Stomach (tissue), 9 donors: ENCODE measurements around the gene CCDC59. TPM values are rescaled to one million over a fixed set of nuclear protein-coding genes. Genes with fewer than 3 reads are reported as not detected.

Experiments
- DNase-seq, 2 donors: peaks; one replicate each; pipeline versions ENCODE4 v3.0.0 to v3.0.0-alpha.2; 2013 to 2019
- H3K27ac ChIP-seq, 5 donors: fragments of 200-600 bp in 4 of 5; sonication (generic) in 4 of 5; one replicate each; pipeline ENCODE4 v1.5.1; 2013 to 2019; ENCODE audit warnings: mild to moderate bottlenecking in 1 of 5, moderate library complexity in 1 of 5
- H3K27me3 ChIP-seq, 3 donors: fragments of 200-600 bp; sonication (generic); one replicate each; pipeline ENCODE4 v1.5.1; 2017 to 2019; ENCODE audit warnings: mixed run types in 1 of 3
- H3K36me3 ChIP-seq, 4 donors: fragments of 200-600 bp; sonication (generic); 1 replicate in 3 of 4; 2 replicates in 1 of 4; pipeline ENCODE4 v1.5.1; 2016 to 2019
- H3K4me1 ChIP-seq, 4 donors: fragments of 200-600 bp; sonication (generic); one replicate each; pipeline ENCODE4 v1.5.1; 2016 to 2019
- H3K4me3 ChIP-seq, 4 donors: fragments of 200-600 bp; sonication (generic) in 3 of 4; one replicate each; pipeline ENCODE4 v1.5.1; 2016 to 2019; ENCODE audit warnings: mild to moderate bottlenecking in 1 of 4
- H3K9me3 ChIP-seq, 4 donors: fragments of 200-600 bp; sonication (generic); one replicate each; pipeline ENCODE4 v1.5.1; 2016 to 2019
- CTCF ChIP-seq, 7 experiments: fragments of 450-650 bp in 4 of 7; fragments of 200-600 bp in 3 of 7; sonication (generic) in 3 of 7; IDR thresholded peaks; one replicate each; pipeline ENCODE4 v1.5.1; 2016 to 2019; ENCODE audit warnings: antibody characterized with exemption in 7 of 7, control low read depth in 2 of 7, mild to moderate bottlenecking in 1 of 7
- EP300 ChIP-seq: sonication (generic); formaldehyde crosslinking; IDR thresholded peaks from one replicate; pipeline ENCODE4 v1.6.1; 2017; ENCODE audit warnings: antibody characterized with exemption
- POLR2A ChIP-seq, 4 donors: fragments of 450-650 bp; IDR thresholded peaks; one replicate each; pipeline ENCODE4 v1.6.1; 2016; ENCODE audit warnings: antibody characterized with exemption in 4 of 4, control low read depth in 2 of 4, mild to moderate bottlenecking in 1 of 4, moderate library complexity in 1 of 4
- POLR2AphosphoS5 ChIP-seq, 3 donors: sonication (generic); formaldehyde crosslinking; IDR thresholded peaks; one replicate each; pipeline ENCODE4 v1.6.1; 2016; ENCODE audit warnings: antibody characterized with exemption in 3 of 3
- WGBS, 5 donors: extraction: QIAGEN DNeasy Blood & Tissue Kit in 3 of 5; methylation state at CpG; one replicate each; pipeline versions ENCODE4 v1.1.5 to v1.1.7; 2013 to 2018; 5-methylcytosine and 5-hydroxymethylcytosine counted together
- intact Hi-C: fragments of 100-400 bp; cut with DNase I; formaldehyde crosslinking; loops from one replicate; pipeline ENCODE4 v1.15.1; 2023; ENCODE audit warnings: low total_unique reads
- polyA plus RNA-seq, 3 donors: library from polyadenylated mRNA; stranded (reverse); fragments of 200-250 nt; gene quantifications; one replicate each; pipeline ENCODE4 v1.2.3, GENCODE V29; 2013
- total RNA-seq, 5 donors: library from RNA; depleted of rRNA; stranded (reverse); fragments of >200 nt; gene quantifications; one replicate each; pipeline versions ENCODE4 v1.1.0 to v1.2.3, GENCODE V29; 2014 to 2016
- donor health status: healthy with polysubstance abuse.
- donor health status: Bipolar disorder and iron deficiency.
- donor health status: healthy.

Gene CCDC59
- total and polyA plus RNA-seq, 8 donors: 19.4 to 75.3 (median 47.9) TPM

GRCh38 chr12:82359115-82359478 lies 910 bp upstream of the CCDC59 start:
- H3K4me1 ChIP-seq: peaks cover 34 to 67% (median 50%) of the 10 kb centered on the region in 4 donors
- 4 to 15% (median 9%) methylated on average over 4 of the region's 4 CpGs for WGBS, 5 donors
- peak in 1 of 2 donors; percentile 55 for DNase-seq
- peak overlapping the region; percentile 76 to 93 (median 88) for H3K4me3 ChIP-seq
- no peaks in the 10 kb centered on the region for H3K27me3 ChIP-seq
- intact Hi-C loops: no loop called here
- peak overlapping the region; percentile 61 to 97 (median 95) for H3K27ac ChIP-seq
- peaks cover 6 to 27% (median 23%) of the 10 kb centered on the region in 4 donors for H3K36me3 ChIP-seq
- TF ChIP-seq POLR2A (IDR thresholded peaks at IDR 0.05) (no peak), EP300 (no peak), CTCF (IDR thresholded peaks at IDR 0.05) (no peak), POLR2AphosphoS5 (IDR thresholded peaks at IDR 0.05) (no peak)
- H3K9me3 ChIP-seq: no peaks in the 10 kb centered on the region

GRCh38 chr12:82357845-82358199 lies 365 bp downstream of the CCDC59 start:
- intact Hi-C loops: no loop called here
- TF ChIP-seq POLR2AphosphoS5 (IDR thresholded peaks at IDR 0.05) (no peak), POLR2A (IDR thresholded peaks at IDR 0.05) (no peak), EP300 (no peak), CTCF (IDR thresholded peaks at IDR 0.05) (no peak)
- H3K4me1 ChIP-seq: peaks cover 34 to 61% (median 47%) of the 10 kb centered on the region in 4 donors
- H3K9me3 ChIP-seq: no peaks in the 10 kb centered on the region
- DNase-seq: no peak
- WGBS, 5 donors: 0 to 1% (median 1%) methylated on average over 10 of the region's 10 CpGs
- H3K4me3 ChIP-seq: peak overlapping the region; percentile 76 to 93 (median 88)
- H3K36me3 ChIP-seq: peaks cover 13 to 40% (median 36%) of the 10 kb centered on the region in 4 donors
- peak overlapping the region; percentile 93 to 98 (median 95) for H3K27ac ChIP-seq
- H3K27me3 ChIP-seq: no peaks in the 10 kb centered on the region

GRCh38 chr12:82357340-82357739 lies 847 bp downstream of the CCDC59 start:
- 36 to 50% (median 38%) methylated on average over 4 of the region's 4 CpGs for WGBS, 5 donors
- H3K4me3 ChIP-seq: peak overlapping the region; percentile 76 to 93 (median 88)
- H3K36me3 ChIP-seq: peaks cover 13 to 45% (median 41%) of the 10 kb centered on the region in 4 donors
- TF ChIP-seq POLR2AphosphoS5 (IDR thresholded peaks at IDR 0.05): no peak
- TF ChIP-seq POLR2A (IDR thresholded peaks at IDR 0.05): no peak
- TF ChIP-seq CTCF (IDR thresholded peaks at IDR 0.05): no peak
- TF ChIP-seq EP300: no peak
- no peak for DNase-seq
- no peaks in the 10 kb centered on the region for H3K27me3 ChIP-seq
- intact Hi-C loops: no loop called here
- peaks cover 34 to 59% (median 46%) of the 10 kb centered on the region in 4 donors for H3K4me1 ChIP-seq
- H3K9me3 ChIP-seq: no peaks in the 10 kb centered on the region
- peak overlapping the region in 4 of 5 donors; percentile 93 to 97 (median 95) for H3K27ac ChIP-seq

GRCh38 chr12:82351390-82351789 lies 6.8 kb downstream of the CCDC59 start:
- intact Hi-C loops: no loop called here
- no peak for TF ChIP-seq POLR2A (IDR thresholded peaks at IDR 0.05)
- TF ChIP-seq EP300: no peak
- no peak for TF ChIP-seq CTCF (IDR thresholded peaks at IDR 0.05)
- TF ChIP-seq POLR2AphosphoS5 (IDR thresholded peaks at IDR 0.05): no peak
- H3K4me3 ChIP-seq: no peak overlapping the region
- H3K27ac ChIP-seq: no peak overlapping the region
- no peak for DNase-seq
- no peaks in the 10 kb centered on the region for H3K27me3 ChIP-seq
- H3K4me1 ChIP-seq: peaks cover 3 to 24% (median 15%) of the 10 kb centered on the region in 4 donors
- 84 to 92% (median 86%) methylated on average over 6 of the region's 6 CpGs for WGBS, 5 donors
- H3K9me3 ChIP-seq: no peaks in the 10 kb centered on the region
- H3K36me3 ChIP-seq: peaks cover 13 to 84% (median 78%) of the 10 kb centered on the region in 4 donors
